ENCODE data around the gene SGCD. TPM values are rescaled to one million over a fixed set of nuclear protein-coding genes. Genes with fewer than 3 reads are reported as not detected.

Gene SGCD
- total RNA-seq, 2 experiments from 2014 or later, result not detected

DNA sequence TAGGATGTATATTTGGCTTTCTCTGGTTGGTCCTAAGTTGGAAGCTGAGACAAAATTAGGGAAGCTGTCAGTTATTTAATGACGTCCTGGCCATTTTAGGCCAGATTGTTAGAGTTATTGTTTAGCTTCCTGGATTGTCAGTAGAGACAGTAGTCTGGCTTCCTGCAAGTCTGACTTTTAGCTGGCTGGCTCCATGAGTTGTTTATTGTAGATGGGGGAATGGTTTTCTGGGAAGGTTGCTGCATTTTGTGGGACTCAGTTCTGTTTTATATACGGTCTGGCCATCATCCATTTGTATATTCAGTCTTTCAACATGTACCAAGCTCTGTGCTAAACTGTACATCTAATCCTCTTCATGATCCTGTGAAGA, 68.3 kb downstream of the SGCD start:
- H3K4me3 ChIP-seq (ENCODE audit: low read length), result no peak overlapping the region
- CTCF ChIA-PET, result no interaction called here
- H3K27me3 ChIP-seq (ENCODE audit: control insufficient read depth in 1 of 2, insufficient read depth in 2 of 2, low read length in 2 of 2), result no peaks in the 10 kb centered on the region
- H3K36me3 ChIP-seq (ENCODE audit: insufficient read depth, low read length), result no peaks in the 10 kb centered on the region
- H3K4me1 Mint-ChIP-seq (ENCODE audit: low read depth), result no peaks in the 10 kb centered on the region
- H3K27me3 Mint-ChIP-seq, result peaks cover 18% of the 10 kb centered on the region
- H3K27ac Mint-ChIP-seq, result no peak overlapping the region
- POLR2A ChIA-PET, result no interaction called here
- no peak overlapping the region for H3K27ac ChIP-seq (ENCODE audit: low read depth in 1 of 2, low read length in 2 of 2)
- ATAC-seq (ENCODE audit: poor library complexity) (no peak), DNase-seq (no peak)
- no peaks in the 10 kb centered on the region for H3K36me3 Mint-ChIP-seq (ENCODE audit: low read depth)
- intact Hi-C loops (cut with DNase I, micrococcal nuclease), result no loop called here
- no peak overlapping the region for H3K4me3 Mint-ChIP-seq
- H3K9me3 Mint-ChIP-seq, result no peaks in the 10 kb centered on the region
- H3K9me3 ChIP-seq (ENCODE audit: control insufficient read depth in 1 of 2, insufficient read depth in 1 of 2, low read length in 2 of 2), result no peaks in the 10 kb centered on the region
- TF ChIP-seq, protein P1, sequence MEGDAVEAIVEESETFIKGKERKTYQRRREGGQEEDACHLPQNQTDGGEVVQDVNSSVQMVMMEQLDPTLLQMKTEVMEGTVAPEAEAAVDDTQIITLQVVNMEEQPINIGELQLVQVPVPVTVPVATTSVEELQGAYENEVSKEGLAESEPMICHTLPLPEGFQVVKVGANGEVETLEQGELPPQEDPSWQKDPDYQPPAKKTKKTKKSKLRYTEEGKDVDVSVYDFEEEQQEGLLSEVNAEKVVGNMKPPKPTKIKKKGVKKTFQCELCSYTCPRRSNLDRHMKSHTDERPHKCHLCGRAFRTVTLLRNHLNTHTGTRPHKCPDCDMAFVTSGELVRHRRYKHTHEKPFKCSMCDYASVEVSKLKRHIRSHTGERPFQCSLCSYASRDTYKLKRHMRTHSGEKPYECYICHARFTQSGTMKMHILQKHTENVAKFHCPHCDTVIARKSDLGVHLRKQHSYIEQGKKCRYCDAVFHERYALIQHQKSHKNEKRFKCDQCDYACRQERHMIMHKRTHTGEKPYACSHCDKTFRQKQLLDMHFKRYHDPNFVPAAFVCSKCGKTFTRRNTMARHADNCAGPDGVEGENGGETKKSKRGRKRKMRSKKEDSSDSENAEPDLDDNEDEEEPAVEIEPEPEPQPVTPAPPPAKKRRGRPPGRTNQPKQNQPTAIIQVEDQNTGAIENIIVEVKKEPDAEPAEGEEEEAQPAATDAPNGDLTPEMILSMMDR (IDR thresholded peaks at IDR 0.05), result no peak
- no peaks in the 10 kb centered on the region for H3K4me1 ChIP-seq (ENCODE audit: insufficient read depth, low read length)

DNA sequence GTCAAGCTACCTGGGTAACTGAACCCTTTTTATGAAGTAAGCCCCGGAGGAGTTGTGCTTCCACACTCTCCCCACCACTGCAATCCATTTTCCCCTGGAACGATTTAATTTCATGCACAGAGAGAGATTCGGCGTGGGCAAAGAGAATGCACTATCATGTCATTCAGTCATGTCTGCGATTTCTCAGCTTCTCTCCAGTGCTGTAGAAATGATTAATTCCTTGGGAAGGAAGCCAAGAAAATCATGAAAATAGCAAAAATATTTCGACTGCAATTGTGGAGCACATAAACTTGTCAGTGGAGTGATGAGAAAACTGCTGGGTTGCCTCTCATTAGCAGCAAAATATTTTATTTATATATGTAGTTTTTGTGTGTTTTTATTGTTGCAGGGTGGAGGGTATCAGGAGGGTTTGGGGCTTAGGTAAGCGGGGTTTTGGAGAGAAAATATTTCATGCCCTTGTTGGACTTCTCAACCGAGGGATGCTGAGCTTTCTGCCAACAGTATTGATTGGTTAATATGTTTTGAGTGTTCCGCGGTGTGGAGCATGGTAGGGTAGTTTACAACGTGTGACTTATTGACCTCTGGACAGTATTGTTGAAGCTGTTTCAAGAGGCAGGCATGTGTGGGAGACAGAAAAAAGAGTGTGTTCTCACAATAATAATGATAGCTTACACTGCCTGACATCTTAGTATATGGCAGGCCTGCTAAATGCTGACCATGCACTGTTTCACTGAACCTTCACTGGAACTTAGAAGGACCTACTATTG, 69.3 kb downstream of the SGCD start:
- Histone ChIP-seq H3K4me3 (ENCODE audit: low read length) (no peak overlapping the region), H3K36me3 (ENCODE audit: insufficient read depth, low read length) (no peaks in the 10 kb centered on the region), H3K27ac (ENCODE audit: low read depth in 1 of 2, low read length in 2 of 2) (no peak overlapping the region), H3K4me1 (ENCODE audit: insufficient read depth, low read length) (no peaks in the 10 kb centered on the region), H3K9me3 (ENCODE audit: control insufficient read depth in 1 of 2, insufficient read depth in 1 of 2, low read length in 2 of 2) (no peaks in the 10 kb centered on the region), H3K27me3 (ENCODE audit: control insufficient read depth in 1 of 2, insufficient read depth in 2 of 2, low read length in 2 of 2) (no peaks in the 10 kb centered on the region)
- H3K9me3 Mint-ChIP-seq, result no peaks in the 10 kb centered on the region
- H3K36me3 Mint-ChIP-seq (ENCODE audit: low read depth), result no peaks in the 10 kb centered on the region
- H3K4me3 Mint-ChIP-seq, result no peak overlapping the region
- H3K27ac Mint-ChIP-seq, result no peak overlapping the region
- CTCF ChIA-PET, result no interaction called here
- ATAC-seq (ENCODE audit: poor library complexity) (no peak), DNase-seq (no peak)
- no peaks in the 10 kb centered on the region for H3K4me1 Mint-ChIP-seq (ENCODE audit: low read depth)
- TF ChIP-seq, protein P1 (IDR thresholded peaks at IDR 0.05), result no peak
- intact Hi-C loops (cut with DNase I, micrococcal nuclease), result no loop called here
- H3K27me3 Mint-ChIP-seq, result peaks cover 18% of the 10 kb centered on the region
- POLR2A ChIA-PET, result no interaction called here

GRCh38 chr5:156396830-156397081, 69.8 kb downstream of the SGCD start:
- Histone ChIP-seq H3K27me3 (ENCODE audit: control insufficient read depth in 1 of 2, insufficient read depth in 2 of 2, low read length in 2 of 2) (no peaks in the 10 kb centered on the region), H3K4me1 (ENCODE audit: insufficient read depth, low read length) (no peaks in the 10 kb centered on the region), H3K9me3 (ENCODE audit: control insufficient read depth in 1 of 2, insufficient read depth in 1 of 2, low read length in 2 of 2) (no peaks in the 10 kb centered on the region), H3K36me3 (ENCODE audit: insufficient read depth, low read length) (no peaks in the 10 kb centered on the region), H3K4me3 (ENCODE audit: low read length) (no peak overlapping the region), H3K27ac (ENCODE audit: low read depth in 1 of 2, low read length in 2 of 2) (no peak overlapping the region)
- no peak for ATAC-seq (ENCODE audit: poor library complexity)
- intact Hi-C loops (cut with DNase I, micrococcal nuclease), result no loop called here
- TF ChIP-seq, protein P1 (IDR thresholded peaks at IDR 0.05), result no peak
- DNase-seq, result no peak
- peaks cover 15% of the 10 kb centered on the region for H3K27me3 Mint-ChIP-seq
- H3K4me1 Mint-ChIP-seq (ENCODE audit: low read depth), result no peaks in the 10 kb centered on the region
- POLR2A ChIA-PET, result no interaction called here
- no peak overlapping the region for H3K27ac Mint-ChIP-seq
- CTCF ChIA-PET, result no interaction called here
- no peaks in the 10 kb centered on the region for H3K36me3 Mint-ChIP-seq (ENCODE audit: low read depth)
- H3K4me3 Mint-ChIP-seq, result no peak overlapping the region
- no peaks in the 10 kb centered on the region for H3K9me3 Mint-ChIP-seq

Measured in CD4-positive, alpha-beta T cell (primary cell).